ENCODE data around the gene MSANTD2. TPM values are rescaled to one million over a fixed set of nuclear protein-coding genes. Genes with fewer than 3 reads are reported as not detected.

The MSANTD2 gene
- total and polyA plus RNA-seq, 9 of the 15 experiments (the other 6 are each of a cell fraction or from before 2014, with no cell fraction given) = 1.3 to 9.9 (median 5.3) TPM

GRCh38 chr11:124800226-124800929 lies at the start of gene MSANTD2 (continued):
- peak; percentile 98 for TF ChIP-seq RBBP5 (IDR thresholded peaks at IDR 0.05; ENCODE audit: borderline replicate concordance, insufficient read depth, low read length, poor library complexity, severe bottlenecking)
- TF ChIP-seq BACH1 (tag; IDR thresholded peaks at IDR 0.05) = no peak
- TF ChIP-seq USF1 (CRISPR knock-in tag; IDR thresholded peaks at IDR 0.05) = no peak
- TF ChIP-seq ZNF311 (CRISPR knock-in tag; IDR thresholded peaks at IDR 0.05) = no peak
- TF ChIP-seq JUND (IDR thresholded peaks at IDR 0.05; ENCODE audit: borderline replicate concordance, low read depth, low read length) = peak; percentile 55
- TF ChIP-seq JUND (tag; IDR thresholded peaks at IDR 0.05; ENCODE audit: borderline replicate concordance, low read depth, low read length) = no peak
- TF ChIP-seq ADNP (tag; IDR thresholded peaks at IDR 0.05) = no peak
- TF ChIP-seq ZNF282 (CRISPR knock-in tag; IDR thresholded peaks at IDR 0.05) = no peak
- TF ChIP-seq DEAF1 (CRISPR knock-in tag; IDR thresholded peaks at IDR 0.05) = no peak
- TF ChIP-seq XRCC4 (IDR thresholded peaks at IDR 0.05; ENCODE audit: extremely low read depth, insufficient read depth, insufficient read length) = no peak
- peak in 1 of 2 experiments; percentile 11; a peak in 1 of 4 replicates for TF ChIP-seq TBL1XR1 (IDR thresholded peaks at IDR 0.05; ENCODE audit: low read length in 2 of 2)
- TF ChIP-seq NR4A1 (CRISPR knock-in tag; IDR thresholded peaks at IDR 0.05) = no peak
- TF ChIP-seq NR4A1 (tag; IDR thresholded peaks at IDR 0.05) = no peak
- no peak for TF ChIP-seq TSC22D4 (tag; IDR thresholded peaks at IDR 0.05)
- TF ChIP-seq POLR2G (IDR thresholded peaks at IDR 0.05; ENCODE audit: low read depth, low read length) = peak; percentile 97
- TF ChIP-seq HNRNPK (IDR thresholded peaks at IDR 0.05; ENCODE audit: low read depth, low read length, poor library complexity, severe bottlenecking) = no peak
- TF ChIP-seq MYBL2 (IDR thresholded peaks at IDR 0.05; ENCODE audit: low read depth) = no peak
- no peak for TF ChIP-seq MYBL2 (CRISPR knock-in tag; IDR thresholded peaks at IDR 0.05; ENCODE audit: borderline replicate concordance)
- TF ChIP-seq, protein P1, sequence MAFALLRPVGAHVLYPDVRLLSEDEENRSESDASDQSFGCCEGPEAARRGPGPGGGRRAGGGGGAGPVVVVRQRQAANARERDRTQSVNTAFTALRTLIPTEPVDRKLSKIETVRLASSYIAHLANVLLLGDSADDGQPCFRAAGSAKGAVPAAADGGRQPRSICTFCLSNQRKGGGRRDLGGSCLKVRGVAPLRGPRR (CRISPR knock-in tag; IDR thresholded peaks at IDR 0.05) = no peak
- TF ChIP-seq PML (IDR thresholded peaks at IDR 0.05; ENCODE audit: low read length) = no peak; the same call in 1 of the 2 replicates
